HG03159 (cell line): ENCODE measurements around the gene TSPAN5.
A peak's percentile ranks its signal among the peaks of the same experiment; 100 is the strongest.
"Not testable (repeated sequence)": the region's sequence is repeated elsewhere in the genome, so short reads cannot be mapped to it uniquely, and the experiment has no call there.

Source experiments
- ATAC-seq: cut with Tn5 transposase; IDR thresholded peaks from one replicate; pipeline ENCODE4 v1.9.1; 2021; ENCODE audit warnings: mild to moderate bottlenecking, moderate library complexity; ENCODE audit not compliant: unreplicated experiment

The TSPAN5 gene

GRCh38 chr4:98503676-98504075 lies 154.7 kb downstream of the TSPAN5 start:
- ATAC-seq, result no peak

GRCh38 chr4:98502624-98503023 lies 155.8 kb downstream of the TSPAN5 start:
- ATAC-seq, result no peak

GRCh38 chr4:98502031-98502430 lies 156.4 kb downstream of the TSPAN5 start:
- ATAC-seq, result no peak

GRCh38 chr4:98501383-98501782 lies 157.0 kb downstream of the TSPAN5 start:
- no peak for ATAC-seq

- no peak for ATAC-seq
Observed at GRCh38 chr4:98498774-98499173, 159.6 kb downstream of the TSPAN5 start.

- no peak for ATAC-seq
Observed at GRCh38 chr4:98496152-98496845, 162.1 kb downstream of the TSPAN5 start.

GRCh38 chr4:98493296-98493695 lies 165.1 kb downstream of the TSPAN5 start:
- ATAC-seq, result peak; percentile 84

GRCh38 chr4:98491899-98492559 lies 166.4 kb downstream of the TSPAN5 start:
- no peak for ATAC-seq

GRCh38 chr4:98490251-98490650 lies 168.2 kb downstream of the TSPAN5 start:
- ATAC-seq, result no peak

GRCh38 chr4:98485816-98486345 lies 172.5 kb downstream of the TSPAN5 start:
- no peak for ATAC-seq

- no peak for ATAC-seq
Observed at GRCh38 chr4:98484031-98484430, 174.4 kb downstream of the TSPAN5 start.

- peak; percentile 91 for ATAC-seq
Observed at GRCh38 chr4:98482847-98483806, 175.3 kb downstream of the TSPAN5 start.

- ATAC-seq, result peak; percentile 24
Observed at GRCh38 chr4:98482503-98482846, 175.9 kb downstream of the TSPAN5 start.

GRCh38 chr4:98481167-98481566 lies 177.2 kb downstream of the TSPAN5 start:
- ATAC-seq, result no peak

- no peak for ATAC-seq
Observed at GRCh38 chr4:98480535-98480934, 177.9 kb downstream of the TSPAN5 start.

- ATAC-seq, result not testable (repeated sequence)
Observed at GRCh38 chr4:98479590-98479989, 178.8 kb downstream of the TSPAN5 start.

- no peak for ATAC-seq
Observed at GRCh38 chr4:98476891-98477290, 181.5 kb downstream of the TSPAN5 start.

- no peak for ATAC-seq
Observed at GRCh38 chr4:98474408-98474844, 184.0 kb downstream of the TSPAN5 start.

GRCh38 chr4:98473046-98473445 lies 185.4 kb downstream of the TSPAN5 start:
- ATAC-seq, result no peak

GRCh38 chr4:98470831-98471230 lies 187.6 kb downstream of the TSPAN5 start:
- no peak for ATAC-seq

GRCh38 chr4:98470366-98470765 lies 188.0 kb downstream of the TSPAN5 start:
- no peak for ATAC-seq
